Panc1 (cell line): ENCODE data around the gene ME2. TPM values are rescaled to one million over a fixed set of nuclear protein-coding genes. Genes with fewer than 3 reads are reported as not detected.

Experiments used
- ATAC-seq: fragments of 200-7000 bp; cut with Tn5 transposase; 2 replicates; pipeline ENCODE4 v1.9.1; 2020; ENCODE audit warnings: mild to moderate bottlenecking, moderate library complexity
- BruUV-seq: library from RNA; stranded (reverse); fragments of 400-500 nt; replicated peaks from 2 replicates; lab custom pipeline; 2021; lab: Mats Ljungman, UMichigan
- CTCF ChIA-PET: fragments of 300-600 bp; sonication (Branson Sonifier 250); formaldehyde crosslinking; loops from one replicate; lab custom pipeline; 2022; ENCODE audit warnings: antibody characterized with exemption; lab: Charles Lee
- POLR2A ChIA-PET: fragments of 300-600 bp; sonication (Branson Sonifier 250); formaldehyde crosslinking; loops from one replicate; lab custom pipeline; 2022; ENCODE audit warnings: antibody characterized with exemption; lab: Charles Lee
- DNase-seq: peaks from one replicate; pipeline ENCODE4 v3.0.0-alpha.2; 2010; ENCODE audit warnings: low read depth, low spot score
- H3K27ac ChIP-seq: 2 replicates; pipeline ENCODE4 v1.5.1; 2011; ENCODE audit warnings: mild to moderate bottlenecking, low read length, inconsistent platforms
- H3K27me3 ChIP-seq: fragments of 200-500 bp; sonication (Bioruptor generic); 2 replicates; pipeline ENCODE4 v1.6.0; 2014; ENCODE audit warnings: low read length, inconsistent platforms; ENCODE audit not compliant: control insufficient read depth, insufficient read depth
- H3K36me3 ChIP-seq: fragments of 200-500 bp; sonication (Bioruptor generic); 2 replicates; pipeline ENCODE4 v1.5.1; 2014; ENCODE audit warnings: inconsistent platforms, mild to moderate bottlenecking, low read length, moderate library complexity; ENCODE audit not compliant: control insufficient read depth, insufficient read depth
- H3K4me1 ChIP-seq: 2 replicates; pipeline ENCODE4 v1.5.1; 2011; ENCODE audit warnings: inconsistent platforms, mild to moderate bottlenecking, low read length, moderate library complexity; ENCODE audit not compliant: control insufficient read depth, insufficient read depth
- H3K4me3 ChIP-seq, 2 experiments: 2 replicates each; pipeline ENCODE4 v1.5.1; 2011 to 2012; ENCODE audit warnings: low read depth in 2 of 2, low read length in 2 of 2, mild to moderate bottlenecking in 2 of 2, inconsistent platforms in 1 of 2, moderate library complexity in 1 of 2
- H3K9me3 ChIP-seq: fragments of 200-500 bp; sonication (Bioruptor generic); 2 replicates; pipeline ENCODE4 v1.5.1; 2014; ENCODE audit warnings: low read depth, mild to moderate bottlenecking, inconsistent platforms, low read length, moderate library complexity; ENCODE audit not compliant: control insufficient read depth, insufficient read depth
- POLR2AphosphoS5 ChIP-seq: IDR thresholded peaks from 2 replicates; pipeline ENCODE4 v1.6.1; 2012; ENCODE audit warnings: mild to moderate bottlenecking, low read depth, low read length, moderate library complexity
- SIN3A ChIP-seq: IDR thresholded peaks from 2 replicates; pipeline ENCODE4 v1.6.1; 2012; ENCODE audit warnings: low read depth, mild to moderate bottlenecking, low read length, moderate library complexity, borderline replicate concordance; ENCODE audit not compliant: insufficient read depth
- TCF7L2 ChIP-seq: IDR thresholded peaks from 2 replicates; pipeline ENCODE4 v1.6.1; 2011; ENCODE audit warnings: mild to moderate bottlenecking, low read depth, low read length, inconsistent platforms
- in situ Hi-C: cut with HindIII; loops from 2 replicates; pipeline ENCODE4 v1.10.0; 2016; ENCODE audit warnings: low sequenced_read_pairs, low pct_unique_long_range_greater_than_20kb
- intact Hi-C: fragments of 100-400 bp; cut with micrococcal nuclease; formaldehyde crosslinking; loops from one replicate; pipeline ENCODE4 v1.10.0; 2022; ENCODE audit not compliant: unreplicated experiment
- total RNA-seq: library from RNA; stranded (reverse); gene quantifications from one replicate; pipeline ENCODE4 v1.2.1, GENCODE V29; 2021; ENCODE audit not compliant: unreplicated experiment
- TF ChIP-seq, protein P1 (sequence below): fragments of 450-650 bp; IDR thresholded peaks from 2 replicates; pipeline ENCODE4 v1.5.1; 2017; ENCODE audit warnings: mild to moderate bottlenecking
- TF ChIP-seq, protein P2 (sequence below), 2 experiments: IDR thresholded peaks; 2 replicates each; pipeline ENCODE4 v1.6.1; 2011 to 2012; ENCODE audit warnings: low read depth in 2 of 2, control low read depth in 1 of 2, low read length in 1 of 2, mild to moderate bottlenecking in 1 of 2, moderate library complexity in 1 of 2; ENCODE audit not compliant: insufficient read depth in 1 of 2

Gene ME2
- total RNA-seq, 1 experiment from 2014 or later = 38.2 TPM

DNA sequence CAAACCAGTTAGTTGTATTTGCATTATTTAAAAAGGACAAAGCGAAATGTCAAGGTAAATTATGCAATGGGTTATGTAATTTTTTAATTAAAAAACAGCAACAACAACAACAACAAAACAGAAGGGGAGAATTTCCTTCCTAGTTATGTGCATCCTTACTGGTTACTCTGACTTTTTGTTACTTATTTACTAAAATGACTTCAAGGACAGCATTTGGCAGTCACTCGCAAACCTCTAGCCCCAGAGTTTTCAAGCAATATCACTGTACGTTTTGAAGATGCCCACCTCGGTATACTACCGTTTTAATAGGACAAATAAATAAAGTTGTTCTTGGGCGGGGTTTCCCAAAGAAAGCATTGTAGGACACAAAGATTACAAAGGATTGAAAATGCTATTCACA, 34.4 kb upstream of the ME2 start:
- BruUV-seq = no TSS peak
- CTCF ChIA-PET = no interaction called here
- Histone ChIP-seq H3K4me3 (no peak overlapping the region), H3K9me3 (no peaks in the 10 kb centered on the region), H3K27ac (no peak overlapping the region), H3K4me1 (no peaks in the 10 kb centered on the region), H3K27me3 (no peaks in the 10 kb centered on the region), H3K36me3 (no peaks in the 10 kb centered on the region)
- in situ Hi-C loops (no loop called here), intact Hi-C loops (no loop called here)
- ATAC-seq (no peak), DNase-seq (no peak)
- POLR2A ChIA-PET = no interaction called here
- TF ChIP-seq, protein P1, sequence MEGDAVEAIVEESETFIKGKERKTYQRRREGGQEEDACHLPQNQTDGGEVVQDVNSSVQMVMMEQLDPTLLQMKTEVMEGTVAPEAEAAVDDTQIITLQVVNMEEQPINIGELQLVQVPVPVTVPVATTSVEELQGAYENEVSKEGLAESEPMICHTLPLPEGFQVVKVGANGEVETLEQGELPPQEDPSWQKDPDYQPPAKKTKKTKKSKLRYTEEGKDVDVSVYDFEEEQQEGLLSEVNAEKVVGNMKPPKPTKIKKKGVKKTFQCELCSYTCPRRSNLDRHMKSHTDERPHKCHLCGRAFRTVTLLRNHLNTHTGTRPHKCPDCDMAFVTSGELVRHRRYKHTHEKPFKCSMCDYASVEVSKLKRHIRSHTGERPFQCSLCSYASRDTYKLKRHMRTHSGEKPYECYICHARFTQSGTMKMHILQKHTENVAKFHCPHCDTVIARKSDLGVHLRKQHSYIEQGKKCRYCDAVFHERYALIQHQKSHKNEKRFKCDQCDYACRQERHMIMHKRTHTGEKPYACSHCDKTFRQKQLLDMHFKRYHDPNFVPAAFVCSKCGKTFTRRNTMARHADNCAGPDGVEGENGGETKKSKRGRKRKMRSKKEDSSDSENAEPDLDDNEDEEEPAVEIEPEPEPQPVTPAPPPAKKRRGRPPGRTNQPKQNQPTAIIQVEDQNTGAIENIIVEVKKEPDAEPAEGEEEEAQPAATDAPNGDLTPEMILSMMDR = no peak
- TF ChIP-seq, protein P2, sequence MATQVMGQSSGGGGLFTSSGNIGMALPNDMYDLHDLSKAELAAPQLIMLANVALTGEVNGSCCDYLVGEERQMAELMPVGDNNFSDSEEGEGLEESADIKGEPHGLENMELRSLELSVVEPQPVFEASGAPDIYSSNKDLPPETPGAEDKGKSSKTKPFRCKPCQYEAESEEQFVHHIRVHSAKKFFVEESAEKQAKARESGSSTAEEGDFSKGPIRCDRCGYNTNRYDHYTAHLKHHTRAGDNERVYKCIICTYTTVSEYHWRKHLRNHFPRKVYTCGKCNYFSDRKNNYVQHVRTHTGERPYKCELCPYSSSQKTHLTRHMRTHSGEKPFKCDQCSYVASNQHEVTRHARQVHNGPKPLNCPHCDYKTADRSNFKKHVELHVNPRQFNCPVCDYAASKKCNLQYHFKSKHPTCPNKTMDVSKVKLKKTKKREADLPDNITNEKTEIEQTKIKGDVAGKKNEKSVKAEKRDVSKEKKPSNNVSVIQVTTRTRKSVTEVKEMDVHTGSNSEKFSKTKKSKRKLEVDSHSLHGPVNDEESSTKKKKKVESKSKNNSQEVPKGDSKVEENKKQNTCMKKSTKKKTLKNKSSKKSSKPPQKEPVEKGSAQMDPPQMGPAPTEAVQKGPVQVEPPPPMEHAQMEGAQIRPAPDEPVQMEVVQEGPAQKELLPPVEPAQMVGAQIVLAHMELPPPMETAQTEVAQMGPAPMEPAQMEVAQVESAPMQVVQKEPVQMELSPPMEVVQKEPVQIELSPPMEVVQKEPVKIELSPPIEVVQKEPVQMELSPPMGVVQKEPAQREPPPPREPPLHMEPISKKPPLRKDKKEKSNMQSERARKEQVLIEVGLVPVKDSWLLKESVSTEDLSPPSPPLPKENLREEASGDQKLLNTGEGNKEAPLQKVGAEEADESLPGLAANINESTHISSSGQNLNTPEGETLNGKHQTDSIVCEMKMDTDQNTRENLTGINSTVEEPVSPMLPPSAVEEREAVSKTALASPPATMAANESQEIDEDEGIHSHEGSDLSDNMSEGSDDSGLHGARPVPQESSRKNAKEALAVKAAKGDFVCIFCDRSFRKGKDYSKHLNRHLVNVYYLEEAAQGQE (IDR thresholded peaks at IDR 0.05; ENCODE audit: insufficient read depth in 1 of 2, low read depth in 2 of 2, low read length in 1 of 2) = no peak
- TF ChIP-seq TCF7L2 (no peak), POLR2AphosphoS5 (no peak), SIN3A (no peak)

DNA sequence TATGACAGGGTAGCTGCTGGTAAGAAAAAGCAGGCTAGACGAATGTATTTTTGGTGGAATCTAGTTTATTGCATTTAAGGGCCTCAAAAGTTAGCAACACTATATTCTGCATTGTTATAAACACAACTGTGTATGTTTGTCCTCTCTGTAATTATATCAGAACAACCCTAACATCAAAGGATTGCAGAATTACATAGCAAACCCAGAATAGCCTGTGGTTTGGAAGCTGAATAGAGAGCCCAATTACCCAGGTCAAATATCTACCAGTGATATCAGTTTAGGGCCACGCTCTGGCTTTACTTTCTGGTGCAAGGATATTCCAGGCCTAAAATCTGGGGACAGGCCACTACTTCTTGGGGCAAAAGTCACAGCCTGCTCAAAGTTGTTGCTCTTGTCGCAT, 34.0 kb upstream of the ME2 start:
- TF ChIP-seq, protein P1 = no peak
- TF ChIP-seq TCF7L2 (no peak), POLR2AphosphoS5 (no peak), SIN3A (no peak)
- TF ChIP-seq, protein P2 (IDR thresholded peaks at IDR 0.05; ENCODE audit: insufficient read depth in 1 of 2, low read depth in 2 of 2, low read length in 1 of 2) = no peak
- ATAC-seq (no peak), DNase-seq (no peak)
- no peaks in the 10 kb centered on the region for H3K27me3 ChIP-seq
- ChIA-PET CTCF (no interaction called here), POLR2A (no interaction called here)
- in situ Hi-C loops (no loop called here), intact Hi-C loops (no loop called here)
- H3K27ac ChIP-seq = no peak overlapping the region
- no peaks in the 10 kb centered on the region for H3K36me3 ChIP-seq
- BruUV-seq = no TSS peak
- H3K4me3 ChIP-seq = no peak overlapping the region
- H3K4me1 ChIP-seq = no peaks in the 10 kb centered on the region
- H3K9me3 ChIP-seq = no peaks in the 10 kb centered on the region
